NCI-H82 treated with DMSO at 0.1 percent for 48 hours (cell line): ENCODE results near the gene IMMP2L.
"Not testable (repeated sequence)": the region's sequence is repeated elsewhere in the genome, so short reads cannot be mapped to it uniquely, and the experiment has no call there.

Source experiments
- DNase-seq: peaks from one replicate; lab custom pipeline; 2025; ENCODE audit not compliant: unreplicated experiment; lab: John Stamatoyannopoulos, UW

IMMP2L gene

DNA sequence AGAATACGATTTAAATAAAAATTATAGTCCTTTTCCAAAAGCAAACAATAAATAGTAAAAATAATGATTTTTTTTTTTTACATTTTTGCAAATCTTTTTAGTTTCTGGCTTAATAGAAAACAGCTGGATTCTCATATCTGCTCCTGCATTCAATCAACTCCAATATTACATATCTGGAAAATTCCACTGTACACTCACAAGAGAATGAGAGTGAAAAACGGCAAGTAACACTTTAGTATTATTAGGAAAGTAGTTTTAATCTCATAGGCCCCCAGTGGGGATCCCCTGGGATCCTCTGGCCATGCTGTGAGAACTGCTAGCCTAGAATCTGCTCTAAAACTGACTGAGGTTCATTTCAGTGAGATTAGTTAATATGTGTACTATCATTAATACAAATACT lies 599.9 kb downstream of the IMMP2L start:
- DNase-seq = no peak

DNA sequence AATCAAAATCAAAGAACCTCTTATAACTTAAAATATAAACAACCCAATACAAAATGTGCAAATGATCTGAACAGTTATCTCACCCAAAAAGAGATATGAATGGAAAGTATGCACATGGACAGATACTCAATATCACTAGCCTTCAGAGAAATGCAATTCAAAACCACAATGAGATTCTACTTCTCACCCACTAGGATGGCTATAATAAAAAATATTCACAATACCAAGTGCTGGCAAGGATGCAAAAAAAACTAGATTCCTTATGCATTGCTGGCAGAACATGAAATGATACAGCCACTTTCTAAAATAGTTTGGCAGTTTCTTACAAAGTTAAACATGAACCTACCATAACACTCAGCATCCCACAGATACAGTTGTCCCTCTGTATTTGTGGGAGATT lies 601.5 kb downstream of the IMMP2L start:
- DNase-seq = no peak

DNA sequence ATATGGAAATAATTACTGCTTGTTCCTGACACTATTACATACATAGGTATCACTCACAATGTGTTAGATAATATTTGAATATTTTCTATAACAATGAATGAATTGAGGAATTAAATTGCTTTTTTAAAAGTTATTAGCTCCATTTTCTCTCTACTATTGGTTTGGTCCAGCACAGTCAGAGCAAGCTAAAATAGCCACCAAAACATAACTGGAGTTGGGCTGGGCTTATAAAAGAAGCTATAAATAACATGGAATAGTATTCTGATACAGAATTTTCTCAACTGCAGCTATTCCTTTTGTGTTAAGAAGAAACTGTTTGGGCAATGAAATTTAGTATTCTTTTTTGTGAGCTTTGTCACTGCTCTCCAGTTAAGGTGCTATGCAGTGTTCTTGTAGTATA lies 614.0 kb downstream of the IMMP2L start:
- DNase-seq = no peak

DNA sequence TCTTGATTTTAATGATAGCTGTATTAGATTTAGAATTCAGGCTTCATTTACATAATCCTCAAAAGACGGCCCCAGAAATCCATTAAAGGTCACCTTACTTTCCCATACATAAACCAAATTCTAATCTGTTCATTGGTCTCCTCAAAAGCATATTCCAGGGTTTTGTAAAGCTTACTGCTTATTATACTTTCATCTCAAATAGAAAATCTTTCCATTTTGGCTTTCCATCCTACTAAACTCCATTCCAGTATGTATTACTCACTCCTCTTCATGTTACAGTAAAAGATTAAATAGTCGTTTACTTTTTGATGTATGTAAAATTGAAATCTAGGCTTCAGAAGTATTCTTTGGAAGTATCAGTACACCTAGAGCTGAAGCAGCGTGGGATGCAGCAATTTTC lies 614.9 kb downstream of the IMMP2L start:
- DNase-seq = no peak

DNA sequence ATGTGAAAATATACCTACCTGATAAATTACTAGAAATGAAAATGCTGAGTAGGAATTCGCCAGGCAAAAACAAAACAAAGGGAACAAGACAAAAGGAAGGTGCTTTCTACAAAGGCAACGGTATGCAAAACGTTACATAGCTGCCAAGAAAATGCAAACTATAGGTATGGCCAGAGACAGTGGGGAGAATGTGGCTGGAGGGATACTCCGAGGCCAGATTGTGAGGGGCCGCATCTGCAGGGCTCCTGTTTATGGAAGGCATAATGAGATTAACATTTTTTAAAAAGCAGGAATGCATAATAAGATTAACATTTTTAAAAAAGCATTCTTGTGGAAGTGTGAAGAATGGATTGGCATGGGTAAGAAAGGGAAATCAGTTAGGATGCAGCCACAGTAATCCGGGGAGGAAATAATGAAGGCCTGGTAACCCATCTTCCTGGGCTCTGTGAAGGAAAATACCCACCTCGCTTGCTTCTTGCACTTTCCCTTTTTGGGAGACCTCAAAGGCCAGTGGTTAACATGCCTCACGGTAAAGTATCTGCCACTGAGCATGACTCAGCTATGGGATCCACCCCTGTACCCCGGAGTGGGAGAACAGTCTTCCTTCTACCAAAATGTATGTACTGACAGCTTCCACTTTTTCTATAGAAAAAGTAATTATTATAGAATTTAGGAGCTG lies 617.2 kb downstream of the IMMP2L start:
- peak; percentile 40 for DNase-seq

DNA sequence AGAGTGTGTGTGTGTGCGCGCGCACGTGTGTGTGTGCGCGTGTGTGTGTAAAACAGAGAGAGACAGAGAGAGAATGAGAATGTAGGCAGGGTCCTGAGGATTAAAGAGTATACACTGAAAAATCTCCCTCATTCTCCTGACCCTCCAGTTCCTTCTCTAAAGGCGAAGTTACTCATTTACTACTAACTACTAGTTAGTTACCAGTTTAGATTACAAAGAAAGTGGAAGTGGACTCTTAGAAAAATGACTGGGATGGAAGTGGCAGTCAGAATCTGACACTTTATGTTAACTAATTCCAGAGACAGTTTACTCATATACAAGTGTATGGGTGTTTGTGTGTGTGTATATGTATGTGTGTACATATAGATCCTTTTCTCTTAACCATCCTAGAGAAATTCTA lies 617.8 kb downstream of the IMMP2L start:
- DNase-seq = no peak

DNA sequence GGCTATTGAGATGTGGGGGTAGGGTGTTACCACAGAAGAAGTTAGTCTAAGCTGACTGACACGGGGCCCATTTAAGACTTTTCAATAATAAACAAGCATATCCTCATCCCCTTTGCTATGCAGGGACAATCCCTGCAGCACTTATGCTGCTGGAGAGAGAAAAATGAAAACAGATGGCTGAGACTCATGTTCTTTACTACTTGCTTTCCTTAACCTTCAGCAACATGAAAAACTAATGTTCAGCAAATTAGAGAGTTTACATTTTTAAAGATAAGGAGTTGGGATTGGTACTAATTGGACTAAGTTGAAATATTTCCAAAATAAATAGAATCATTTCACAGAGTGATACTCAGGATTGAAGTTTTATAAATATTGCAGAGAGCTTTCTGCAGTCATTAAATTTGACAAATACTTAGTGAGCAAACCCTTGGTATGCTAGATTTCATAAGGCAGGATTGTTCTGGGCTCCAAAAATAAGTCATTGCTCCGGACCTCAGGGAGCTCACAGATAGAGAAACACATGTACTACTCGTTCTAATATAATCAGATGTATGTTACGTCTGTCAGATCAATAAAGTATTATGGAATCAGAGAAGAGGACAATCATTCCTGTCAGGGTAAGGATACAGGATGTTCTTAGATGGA lies 618.5 kb downstream of the IMMP2L start:
- no peak for DNase-seq

DNA sequence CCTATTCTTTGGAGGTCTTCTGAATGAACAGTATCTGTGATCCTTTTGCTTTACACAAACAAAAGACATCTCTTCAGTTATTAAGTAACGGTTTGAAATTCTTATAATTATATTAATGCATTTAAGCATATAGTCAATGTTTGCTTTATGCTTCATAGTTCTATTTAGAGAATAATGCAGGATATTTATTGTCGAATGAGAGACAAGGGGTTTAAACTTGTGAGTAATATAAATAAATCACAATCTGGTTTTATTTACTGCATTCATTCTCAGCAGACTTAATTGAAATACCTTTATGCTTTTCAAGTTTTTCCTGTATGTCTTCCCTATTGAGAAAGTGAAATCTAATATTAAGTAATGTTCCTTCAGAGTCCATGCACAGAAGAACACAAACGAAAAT lies 620.9 kb downstream of the IMMP2L start:
- no peak for DNase-seq

DNA sequence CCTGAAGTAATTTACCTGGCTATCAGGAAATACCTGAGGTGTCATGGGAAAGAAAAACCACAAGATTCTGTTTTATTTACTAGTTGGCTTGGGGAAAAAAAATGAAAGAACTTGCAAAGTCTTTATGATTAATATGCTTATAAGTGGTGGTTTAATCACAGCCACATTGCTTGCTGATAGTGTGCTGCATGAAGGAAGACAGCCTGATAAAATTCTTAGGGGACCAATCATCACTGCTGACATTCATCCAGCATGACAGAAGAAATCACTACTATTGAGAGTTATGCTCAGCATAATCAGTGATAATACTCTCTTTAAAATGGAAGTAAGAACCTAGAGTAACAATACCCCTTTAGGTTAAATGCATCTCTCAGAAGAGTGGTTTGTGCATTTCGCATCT lies 621.5 kb downstream of the IMMP2L start:
- no peak for DNase-seq

DNA sequence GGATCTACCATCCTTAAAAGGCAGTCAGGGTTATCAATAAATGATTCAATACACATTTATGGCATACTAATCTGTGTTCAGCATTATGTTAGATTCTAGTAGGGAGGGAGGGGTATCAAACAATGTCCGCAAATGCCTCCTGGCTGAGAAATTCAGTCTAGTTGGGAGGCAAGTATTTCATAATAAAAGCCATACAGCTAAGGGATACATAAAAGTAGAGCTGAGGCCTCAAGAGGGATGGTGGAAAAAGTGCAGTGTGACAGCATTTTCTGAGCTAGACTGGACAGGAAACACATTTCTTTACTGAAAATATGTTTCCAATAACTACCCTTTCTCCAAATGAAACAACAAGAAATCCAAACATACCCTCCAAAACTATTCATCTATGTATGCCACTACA lies 624.1 kb downstream of the IMMP2L start:
- no peak for DNase-seq

DNA sequence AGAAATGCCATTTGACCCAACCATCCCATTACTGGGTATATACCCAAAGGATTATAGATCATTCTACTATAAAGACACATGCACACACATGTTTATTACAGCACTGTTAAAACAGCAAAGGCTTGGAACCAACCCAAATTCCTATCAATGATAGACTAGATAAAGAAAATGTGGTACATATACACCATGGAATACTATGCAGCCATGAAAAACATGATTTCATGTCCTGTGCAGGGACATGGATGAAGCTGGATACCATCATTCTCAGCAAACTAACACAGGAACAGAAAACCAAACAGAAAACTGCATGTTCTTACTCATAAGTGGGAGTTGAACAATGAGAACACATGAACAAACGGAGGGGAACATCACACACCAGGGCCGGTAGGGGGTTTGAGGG lies 625.6 kb downstream of the IMMP2L start:
- not testable (repeated sequence) for DNase-seq

DNA sequence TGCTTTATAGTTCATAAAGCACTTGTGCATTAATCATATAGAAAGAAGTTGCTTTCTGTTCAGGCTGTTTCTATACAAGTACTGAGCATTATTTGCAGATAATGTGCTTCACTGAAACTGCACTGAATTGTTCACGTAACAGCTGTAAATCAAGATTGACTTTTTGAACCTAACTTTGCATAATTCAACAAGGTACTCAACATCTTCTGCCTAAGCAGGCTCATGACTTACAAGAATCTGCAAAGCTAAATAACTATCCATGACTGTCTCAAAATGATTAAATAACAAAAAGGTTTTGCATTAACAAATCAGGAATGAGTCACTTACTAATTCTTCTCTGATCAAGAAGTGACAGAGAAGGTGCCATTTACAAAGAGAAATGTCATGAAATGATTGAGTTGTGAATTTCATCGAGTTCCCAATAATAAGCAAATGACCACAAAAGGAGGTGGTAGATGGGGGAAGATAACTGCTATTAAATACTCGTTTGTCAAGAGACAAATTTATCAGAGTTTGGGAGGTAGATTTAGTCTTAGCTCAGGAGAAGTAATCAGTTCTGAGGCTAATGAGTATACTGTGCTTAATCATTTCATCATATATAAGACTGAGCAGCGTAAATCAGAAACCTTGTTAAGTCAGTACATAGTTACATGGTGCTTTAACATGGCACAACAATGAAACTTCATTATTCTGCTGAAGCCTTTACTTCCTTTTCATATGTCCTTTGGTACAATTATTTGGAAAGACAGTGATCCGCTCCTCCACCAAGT lies 632.6 kb downstream of the IMMP2L start:
- DNase-seq = no peak

DNA sequence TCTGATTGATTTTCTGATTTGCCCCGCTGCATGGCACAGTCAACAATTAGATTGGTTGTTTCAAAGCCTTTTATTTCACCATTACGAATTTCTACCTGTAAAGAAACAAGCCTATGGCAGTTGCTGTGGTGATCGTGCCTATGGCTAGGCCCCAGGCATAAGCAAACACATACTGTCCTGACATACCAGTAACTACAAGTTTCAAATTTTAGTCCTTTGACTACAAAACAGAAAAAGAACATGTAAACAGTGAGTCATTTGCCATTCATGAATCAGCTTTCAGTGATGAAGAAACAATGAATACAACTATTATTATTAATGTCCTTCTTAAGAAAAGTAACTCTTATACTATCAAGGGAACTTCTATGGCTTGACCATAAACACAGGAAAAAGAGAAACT lies 639.4 kb downstream of the IMMP2L start:
- DNase-seq = no peak

DNA sequence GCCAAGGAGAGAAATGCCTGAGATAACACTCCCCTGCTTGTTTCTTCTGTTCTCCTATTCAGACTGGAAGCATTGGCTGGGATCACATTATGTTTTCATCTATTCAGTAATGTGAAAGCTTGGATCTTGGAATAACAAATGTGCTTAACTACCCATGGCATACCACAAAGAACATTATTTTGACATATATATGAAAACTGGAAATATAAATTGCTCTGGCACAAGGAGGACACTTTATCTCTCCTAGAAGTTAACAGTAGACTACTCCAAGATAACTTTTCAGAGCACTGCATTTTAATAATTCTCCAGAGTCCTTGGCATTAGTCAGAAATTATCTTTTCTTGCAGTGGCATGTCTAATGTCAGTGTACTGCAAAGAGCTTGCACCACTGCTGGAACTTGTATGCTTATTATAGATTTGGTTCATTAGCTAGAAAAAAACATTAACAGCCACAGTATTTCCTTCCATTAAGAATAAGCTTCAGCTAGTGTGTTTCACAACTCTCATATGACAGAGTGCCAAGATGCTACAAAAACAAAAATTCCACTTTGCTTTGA lies 640.6 kb downstream of the IMMP2L start:
- no peak for DNase-seq

DNA sequence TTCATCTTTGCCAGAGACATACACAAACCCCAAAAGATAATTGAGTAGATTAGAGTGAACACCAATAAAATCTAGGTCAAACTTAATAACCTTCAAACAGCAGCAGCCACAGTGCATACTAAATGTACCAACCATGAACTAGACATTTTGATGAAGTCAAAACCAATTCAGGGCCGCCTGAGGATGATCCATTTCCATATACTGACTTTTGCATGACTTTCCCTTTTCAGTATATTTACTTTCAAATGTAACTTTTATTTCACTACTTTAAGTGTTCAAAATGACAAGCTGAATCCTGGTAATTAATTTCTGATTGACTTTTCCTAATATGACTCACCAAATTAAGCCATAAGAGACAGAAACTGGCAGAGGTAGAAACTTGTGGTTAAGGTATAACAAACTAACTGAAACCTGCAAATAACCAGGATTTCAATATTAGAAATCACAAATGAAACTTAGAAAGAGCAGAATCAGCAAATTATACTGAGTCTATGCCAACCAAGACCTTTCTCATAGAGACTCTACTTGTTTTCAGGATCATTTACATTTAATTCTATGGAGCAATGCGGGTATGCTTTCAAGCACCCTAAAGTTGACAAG lies 643.2 kb downstream of the IMMP2L start:
- no peak for DNase-seq

DNA sequence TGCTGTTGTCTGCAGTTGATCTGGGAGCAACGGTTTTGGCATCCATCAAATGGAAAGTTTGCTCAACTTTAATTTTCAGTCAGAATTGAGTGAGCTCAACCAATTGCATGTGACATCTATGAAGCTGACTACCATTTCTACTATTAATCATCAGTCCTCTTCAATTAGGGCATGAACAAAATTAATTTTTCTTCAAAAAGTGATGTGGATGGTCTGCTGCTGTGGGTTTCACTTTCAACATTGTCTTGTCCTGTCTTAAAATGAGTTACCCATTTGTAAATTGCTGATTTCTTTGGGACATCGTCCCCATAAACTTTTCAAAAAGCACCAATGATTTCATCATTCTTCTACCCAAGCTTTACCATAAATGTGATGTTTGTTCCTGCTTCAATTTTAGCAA lies 648.0 kb downstream of the IMMP2L start:
- DNase-seq = no peak

DNA sequence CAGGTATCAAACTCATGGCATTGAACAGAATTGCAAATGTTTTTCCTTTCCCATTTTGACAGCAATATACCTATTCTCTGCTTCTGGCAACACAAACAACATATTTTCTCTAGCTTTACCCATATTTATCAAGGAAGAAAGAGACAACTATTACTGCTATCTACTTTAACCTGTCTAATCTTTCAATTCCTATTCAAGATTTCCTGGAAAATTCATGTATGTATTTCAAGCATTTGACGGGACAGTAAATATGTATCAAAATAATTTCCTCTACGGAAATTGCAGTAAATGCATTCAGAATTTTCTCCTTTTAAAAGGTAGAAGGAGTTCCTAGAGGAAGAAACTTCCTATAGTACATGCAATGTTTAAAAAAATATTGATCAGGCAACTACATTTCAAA lies 650.7 kb downstream of the IMMP2L start:
- no peak for DNase-seq

DNA sequence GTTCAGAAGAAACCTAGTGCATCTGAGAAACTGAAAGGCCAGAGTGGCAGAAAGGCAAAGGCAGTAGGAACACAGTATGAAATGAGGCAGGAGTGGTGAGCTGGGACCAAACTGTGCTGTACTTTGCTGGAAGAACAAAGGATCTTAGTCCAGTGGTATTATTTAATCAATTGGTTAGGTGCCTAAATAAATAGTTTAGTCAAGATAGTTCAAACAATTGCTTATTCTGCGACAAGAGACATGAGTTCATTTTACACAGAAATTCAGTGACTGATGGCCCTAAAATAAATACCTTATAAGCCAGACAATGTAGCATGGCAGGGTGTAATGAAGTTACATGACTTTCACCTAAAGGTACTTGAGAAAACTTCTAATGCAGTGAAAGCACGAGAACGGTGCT lies 653.2 kb downstream of the IMMP2L start:
- no peak for DNase-seq

DNA sequence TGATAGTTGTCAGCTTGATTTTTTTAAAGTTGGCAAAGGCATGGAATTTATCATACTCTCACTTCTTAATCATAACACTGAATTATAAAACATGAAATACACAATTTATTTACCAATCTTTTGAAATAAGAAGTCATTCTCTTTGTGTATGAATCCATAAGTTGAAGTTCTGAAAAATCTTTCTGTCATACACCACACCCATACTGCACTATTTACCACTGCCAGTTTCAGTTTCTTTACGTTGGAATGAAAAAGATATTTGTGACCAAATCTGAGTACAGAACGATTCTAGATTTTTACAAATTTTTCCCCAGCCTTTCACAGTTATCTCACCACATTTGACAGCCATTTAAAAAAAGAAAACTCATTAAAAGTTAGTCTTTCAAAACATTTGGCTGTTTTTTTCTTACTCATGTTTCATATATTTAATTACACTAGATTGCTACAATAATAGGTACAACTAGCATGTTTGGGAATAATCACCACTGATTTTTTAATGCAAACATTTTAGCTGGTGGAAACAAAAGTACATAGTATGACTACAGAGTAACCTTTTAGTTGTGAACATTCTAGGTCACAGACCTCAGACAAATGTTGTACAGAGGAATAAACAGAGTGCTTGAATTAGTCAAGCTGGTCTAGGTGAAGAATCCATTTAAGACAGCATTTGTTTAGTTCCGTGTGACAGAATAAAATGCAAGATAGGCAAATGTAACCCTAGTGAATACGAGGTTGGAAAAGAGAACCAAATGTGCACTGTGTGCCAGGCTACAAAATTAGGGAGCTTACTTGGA lies 656.3 kb downstream of the IMMP2L start:
- no peak for DNase-seq

DNA sequence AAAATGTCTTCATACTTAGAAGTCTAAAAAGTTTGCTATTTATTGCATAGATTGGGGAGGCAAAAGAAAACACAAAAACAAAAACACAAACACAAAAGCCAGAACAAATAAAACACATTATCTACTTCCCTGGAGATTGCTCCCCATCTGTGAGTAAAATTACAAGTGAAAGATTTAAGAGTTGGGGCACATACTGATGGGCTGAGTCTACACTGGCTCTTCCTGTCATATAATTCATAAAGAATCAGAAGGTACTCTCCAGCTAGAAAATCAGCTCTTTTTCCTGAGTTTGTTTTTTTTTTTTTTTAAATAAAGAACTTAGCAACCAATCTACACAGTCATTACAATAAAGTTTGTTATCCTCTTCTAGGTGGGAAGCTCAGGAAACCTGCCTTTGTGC lies 663.8 kb downstream of the IMMP2L start:
- DNase-seq = no peak

DNA sequence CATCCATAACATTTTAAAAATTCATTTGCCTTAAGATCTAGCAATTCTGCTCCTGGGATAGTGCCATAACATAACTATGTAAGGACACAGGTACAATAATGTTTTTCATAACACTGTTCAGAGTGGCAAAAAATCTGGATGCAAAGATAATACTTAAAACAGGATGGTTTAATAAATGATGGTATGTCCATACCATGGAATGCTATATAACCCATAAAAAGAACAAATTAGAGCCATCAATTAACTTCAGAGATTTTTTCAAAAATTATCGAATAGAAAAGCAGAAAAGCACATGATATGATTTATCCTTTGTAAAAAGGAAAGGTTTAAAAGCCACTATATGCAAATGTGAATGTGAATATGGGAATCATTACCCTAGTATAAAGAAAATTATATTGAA lies 664.8 kb downstream of the IMMP2L start:
- no peak for DNase-seq
